ENCODE results near the gene KRTAP7-1. TPM values are rescaled to one million over a fixed set of nuclear protein-coding genes. Genes with fewer than 3 reads are reported as not detected.

The KRTAP7-1 gene

Small RNA genes within 50 kb of the gene (small RNA-seq; reads per million reads assigned to genes)
- gene KRTAP8-2P (ENCODE audit: low read depth), result not detected
- gene KRTAP8-3P (ENCODE audit: low read depth), result not detected
